Esophagus muscularis mucosa (tissue), 4 donors: Measurements from ENCODE around the gene CD200R1L.

Experiments used
- CTCF ChIP-seq, 3 experiments: fragments of 200-600 bp in 2 of 3; fragments of 450-650 bp in 1 of 3; sonication (generic) in 2 of 3; IDR thresholded peaks; one replicate each; pipeline ENCODE4 v1.5.1; 2017 to 2019; ENCODE audit warnings: antibody characterized with exemption in 3 of 3, mild to moderate bottlenecking in 2 of 3, moderate library complexity in 1 of 3
- EP300 ChIP-seq: sonication (generic); formaldehyde crosslinking; IDR thresholded peaks from one replicate; pipeline ENCODE4 v1.6.1; 2017; ENCODE audit warnings: antibody characterized with exemption
- POLR2A ChIP-seq: fragments of 450-650 bp; IDR thresholded peaks from one replicate; pipeline ENCODE4 v1.6.1; 2017; ENCODE audit warnings: antibody characterized with exemption, moderate library complexity, mild to moderate bottlenecking, low read depth

GRCh38 chr3:112810561-112810960 is 36.1 kb downstream of the CD200R1L start:
- TF ChIP-seq CTCF (IDR thresholded peaks at IDR 0.05) (no peak), POLR2A (no peak), EP300 (no peak)
